ENCODE results near the gene GNB3.
"Not testable (repeated sequence)": the region's sequence is repeated elsewhere in the genome, so short reads cannot be mapped to it uniquely, and the experiment has no call there.

Gene GNB3

DNA sequence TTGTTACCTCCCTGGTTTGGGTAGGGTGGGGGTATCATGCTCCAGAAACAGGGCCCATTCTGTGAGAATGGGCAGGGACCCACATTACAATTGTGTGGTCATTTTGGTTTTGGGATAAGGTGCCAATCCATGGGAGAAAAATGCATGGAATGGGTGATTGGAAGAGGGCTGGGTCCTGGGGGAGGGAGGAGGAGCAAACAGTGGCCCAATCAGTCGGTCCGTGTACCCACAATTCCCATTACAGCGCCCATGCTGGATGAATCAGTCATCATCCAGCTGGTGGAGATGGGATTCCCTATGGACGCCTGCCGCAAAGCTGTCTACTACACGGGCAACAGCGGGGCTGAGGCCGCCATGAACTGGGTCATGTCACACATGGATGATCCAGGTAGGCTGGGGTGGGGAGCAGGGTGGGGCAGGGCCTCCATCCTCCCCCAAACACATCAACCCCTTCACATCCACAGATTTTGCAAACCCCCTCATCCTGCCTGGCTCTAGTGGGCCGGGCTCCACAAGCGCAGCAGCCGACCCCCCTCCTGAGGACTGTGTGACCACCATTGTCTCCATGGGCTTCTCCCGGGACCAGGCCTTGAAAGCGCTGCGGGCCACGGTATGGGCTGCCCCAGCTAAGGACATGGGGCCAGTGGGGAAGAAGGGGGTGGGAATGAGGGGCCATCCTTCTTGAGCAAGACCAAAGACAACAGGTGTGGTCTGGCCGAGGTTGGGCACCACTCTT is 23.0 kb downstream of the GNB3 start:
- DNase-seq = no peak

GRCh38 chr12:6865307-6865706 is 24.6 kb downstream of the GNB3 start:
- DNase-seq = not testable (repeated sequence)

DNA sequence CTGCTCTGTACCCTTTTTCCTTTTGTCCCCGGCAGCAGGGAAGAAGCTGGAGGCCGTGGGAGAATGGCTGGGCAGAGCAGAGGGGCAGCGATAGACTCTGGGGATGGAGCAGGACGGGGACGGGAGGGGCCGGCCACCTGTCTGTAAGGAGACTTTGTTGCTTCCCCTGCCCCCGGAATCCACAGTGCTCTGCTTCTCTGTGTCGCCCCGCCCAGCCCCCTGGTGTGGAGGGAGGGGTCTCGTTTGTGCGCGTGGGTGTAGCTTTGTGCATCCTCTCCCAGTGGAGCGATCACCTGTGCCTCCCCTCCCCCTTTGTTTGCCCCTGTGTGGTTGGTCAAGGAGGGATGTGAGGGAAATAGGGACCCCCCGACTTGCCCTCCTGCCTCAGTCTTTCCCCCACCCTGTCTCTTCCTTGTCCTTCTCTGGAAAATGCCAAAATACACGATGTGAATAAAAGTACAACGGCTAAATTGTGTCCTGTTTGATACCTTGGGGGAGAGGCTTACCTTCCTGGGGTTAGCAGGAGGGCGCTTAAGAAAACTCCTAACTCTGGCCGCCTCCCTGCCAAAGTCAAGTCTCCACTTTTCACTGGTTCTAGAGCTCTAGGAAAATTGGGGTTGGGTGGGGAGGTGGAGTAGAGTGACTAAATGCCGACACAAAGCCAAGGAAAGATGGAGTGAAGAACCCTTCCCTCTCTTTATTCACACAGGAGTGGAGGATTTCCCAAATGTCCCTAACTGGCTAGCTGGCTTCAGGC is 25.6 kb downstream of the GNB3 start:
- no peak for DNase-seq

- DNase-seq = no peak
Observed at GRCh38 chr12:6866920-6867412, 26.2 kb downstream of the GNB3 start.

DNA sequence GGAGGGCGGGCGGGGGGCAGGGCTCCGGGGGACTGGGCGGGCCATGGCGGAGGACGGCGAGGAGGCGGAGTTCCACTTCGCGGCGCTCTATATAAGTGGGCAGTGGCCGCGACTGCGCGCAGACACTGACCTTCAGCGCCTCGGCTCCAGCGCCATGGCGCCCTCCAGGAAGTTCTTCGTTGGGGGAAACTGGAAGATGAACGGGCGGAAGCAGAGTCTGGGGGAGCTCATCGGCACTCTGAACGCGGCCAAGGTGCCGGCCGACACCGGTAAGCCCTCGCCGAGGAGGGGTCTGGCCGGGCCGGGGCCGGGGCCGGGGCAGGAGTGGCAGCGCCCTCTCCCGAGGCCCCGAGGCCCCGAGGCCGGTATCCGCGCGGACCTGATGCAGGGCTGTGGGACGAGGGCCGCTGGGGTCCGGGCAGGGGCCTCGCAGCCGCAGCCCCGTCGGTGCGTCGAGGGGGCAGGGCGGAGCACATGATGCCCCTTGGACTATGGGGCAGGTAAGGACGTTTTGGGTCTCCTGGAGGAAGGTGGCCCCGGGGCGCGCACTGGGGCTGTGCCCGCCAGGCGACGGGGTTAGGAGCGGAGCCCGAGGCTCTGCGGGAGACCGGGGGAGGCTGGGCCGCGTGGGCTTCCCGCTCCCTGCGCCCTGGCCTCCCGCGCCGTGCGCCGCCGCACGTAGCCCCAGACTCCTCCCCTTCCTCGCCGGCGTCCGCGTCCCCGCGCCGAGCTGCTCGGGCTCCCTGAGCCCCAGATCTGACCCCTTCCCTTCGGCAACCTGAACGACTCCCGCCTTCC is 26.9 kb downstream of the GNB3 start, which contains the start of gene TPI1:
TPI1 (plus strand) TSS at position 119 of the 798 bp plus-strand sequence; CDS start at position 155, 36 bp downstream.
- DNase-seq = peak; percentile 67

- no peak for DNase-seq
Observed at GRCh38 chr12:6868211-6869048, 27.7 kb downstream of the GNB3 start.

DNA sequence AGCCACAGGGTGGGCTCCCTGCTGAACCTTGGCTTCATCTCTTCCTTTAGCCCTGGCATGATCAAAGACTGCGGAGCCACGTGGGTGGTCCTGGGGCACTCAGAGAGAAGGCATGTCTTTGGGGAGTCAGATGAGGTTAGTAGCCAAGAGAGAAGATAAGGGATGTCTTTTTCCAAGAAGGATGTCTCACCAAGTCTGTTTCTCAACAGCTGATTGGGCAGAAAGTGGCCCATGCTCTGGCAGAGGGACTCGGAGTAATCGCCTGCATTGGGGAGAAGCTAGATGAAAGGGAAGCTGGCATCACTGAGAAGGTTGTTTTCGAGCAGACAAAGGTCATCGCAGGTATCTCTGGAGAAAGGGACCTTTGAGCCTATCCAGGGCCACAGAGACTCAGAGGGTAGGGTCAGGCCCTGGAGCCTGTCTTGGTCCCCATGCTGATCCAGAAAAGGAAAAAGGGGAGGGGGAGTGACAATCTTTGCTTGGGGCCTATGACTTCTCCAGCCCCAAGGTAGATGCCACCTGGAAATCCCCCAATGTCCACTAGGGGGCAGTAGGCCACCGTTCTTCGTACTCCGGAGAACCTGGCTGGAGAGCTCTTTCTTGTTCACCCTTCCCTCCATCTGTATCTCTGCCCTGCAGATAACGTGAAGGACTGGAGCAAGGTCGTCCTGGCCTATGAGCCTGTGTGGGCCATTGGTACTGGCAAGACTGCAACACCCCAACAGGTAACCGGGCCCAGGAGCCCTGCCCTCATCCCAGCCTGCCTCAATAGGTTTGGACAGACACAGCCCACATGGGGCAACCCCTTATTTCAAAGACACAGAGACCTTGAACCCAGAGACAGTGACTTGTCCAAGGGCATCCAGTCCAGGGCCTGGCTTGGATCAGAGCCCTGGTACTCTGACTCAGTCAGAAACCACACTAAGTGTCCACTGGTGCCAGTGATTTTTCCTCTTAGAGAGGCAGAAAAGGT is 28.6 kb downstream of the GNB3 start:
- DNase-seq = no peak

GRCh38 chr12:6870304-6870703 is 29.6 kb downstream of the GNB3 start:
- DNase-seq = not testable (repeated sequence)

- no peak for DNase-seq
Observed at GRCh38 chr12:6871052-6871957, 30.6 kb downstream of the GNB3 start.

DNA sequence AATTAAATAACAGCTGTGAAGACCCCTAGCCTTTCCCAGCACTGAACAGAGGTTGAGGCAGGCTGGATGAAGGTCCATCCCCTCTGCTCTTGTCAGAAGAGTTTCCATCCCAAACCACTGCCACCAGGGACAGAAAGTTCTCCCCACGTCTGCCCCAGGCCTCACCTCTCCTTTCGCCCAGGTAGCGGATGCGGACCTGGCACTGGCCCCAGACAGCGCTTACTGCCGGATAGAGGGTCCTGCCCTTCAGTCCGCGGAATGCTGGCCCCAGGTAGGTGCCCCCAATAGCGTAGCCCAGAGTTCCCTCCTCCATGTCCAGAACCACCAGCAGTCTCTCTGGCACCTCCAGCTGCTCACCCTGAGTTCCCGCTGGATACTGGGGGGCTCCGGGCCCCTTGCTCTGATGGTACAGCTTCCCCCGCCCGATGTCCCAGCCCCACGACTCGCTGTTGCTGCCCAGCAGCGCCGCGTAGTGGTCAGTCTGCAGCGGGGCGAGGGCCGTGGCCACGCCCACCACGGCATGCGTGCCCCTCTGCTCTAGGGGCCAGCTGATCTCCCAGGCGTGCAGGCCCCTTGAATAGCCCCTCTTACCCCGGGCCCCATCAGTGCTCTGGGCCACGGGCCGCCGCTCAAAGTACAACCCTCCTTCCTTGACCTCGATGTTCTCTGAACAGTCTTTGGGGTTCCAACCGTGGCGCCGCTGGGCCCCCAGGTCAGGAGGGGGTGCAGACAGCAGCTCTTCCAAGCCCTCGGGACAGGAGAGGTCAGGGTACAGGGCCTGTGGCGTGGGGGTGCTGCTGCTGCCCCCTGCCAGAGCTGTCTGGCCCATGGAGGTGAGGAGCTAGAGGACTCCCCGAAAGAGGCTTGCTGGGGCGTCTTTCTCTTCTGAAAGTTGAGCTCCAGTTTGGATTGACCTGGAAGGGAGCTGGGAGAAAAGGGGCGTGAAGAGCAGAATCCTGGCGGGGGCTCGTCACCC is 31.6 kb downstream of the GNB3 start:
- DNase-seq = peak; percentile 52

- peak; percentile 97 for DNase-seq
Observed at GRCh38 chr12:6873094-6874014, 32.6 kb downstream of the GNB3 start, which contains the start of gene SPSB2. SPSB2 (minus strand) TSS chr12:6873303; CDS start chr12:6872901, 402 bp downstream.

DNA sequence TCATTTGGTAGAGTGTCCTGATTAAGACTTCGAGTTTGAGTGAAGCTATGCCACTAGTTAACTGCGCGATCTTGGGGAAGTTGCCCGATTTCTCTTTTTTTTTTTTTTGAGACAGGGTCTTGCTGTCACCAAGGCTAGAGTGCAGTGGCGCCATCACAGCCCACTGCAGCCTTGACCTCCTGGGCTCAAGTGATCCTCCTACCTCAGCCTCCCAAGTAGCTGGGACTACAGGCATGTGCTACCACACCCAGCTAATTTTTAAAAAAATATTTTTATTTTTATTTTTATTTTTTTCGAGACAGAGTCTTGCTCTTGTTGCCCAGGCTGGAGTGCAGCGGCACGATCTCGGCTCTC is 33.3 kb downstream of the GNB3 start:
- DNase-seq = not testable (repeated sequence)

GRCh38 chr12:6879824-6880223 is 39.1 kb downstream of the GNB3 start:
- not testable (repeated sequence) for DNase-seq

- DNase-seq = no peak
Observed at GRCh38 chr12:6883252-6883651, 42.5 kb downstream of the GNB3 start.

DNA sequence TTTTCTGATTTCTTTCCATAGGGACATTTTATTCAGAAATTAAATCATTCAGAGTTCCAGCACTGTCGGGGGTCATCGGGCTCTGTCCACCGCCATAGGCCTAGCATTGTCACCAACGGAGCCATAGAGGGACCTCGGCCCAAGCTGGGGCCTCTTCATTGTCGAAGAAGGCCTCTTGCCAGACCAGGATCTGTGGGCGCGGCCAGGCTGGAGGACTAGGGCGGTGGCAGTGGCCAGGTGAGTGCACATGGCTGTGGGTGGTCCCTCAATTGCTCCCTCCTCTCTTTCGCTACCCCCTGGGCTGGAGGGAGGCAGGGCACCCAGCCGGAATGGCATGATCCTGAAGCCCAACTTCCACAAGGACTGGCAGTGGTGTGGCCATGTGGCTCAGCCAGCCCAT is 43.0 kb downstream of the GNB3 start:
- DNase-seq = no peak

- DNase-seq = no peak
Observed at GRCh38 chr12:6884539-6884938, 43.8 kb downstream of the GNB3 start.
